ENCODE data around the gene DHODH. TPM values are rescaled to one million over a fixed set of nuclear protein-coding genes. Genes with fewer than 3 reads are reported as not detected.

DHODH gene
- total RNA-seq, 3 donors from 2014 or later: 5.9 to 8.3 (median 7.4) TPM

DNA sequence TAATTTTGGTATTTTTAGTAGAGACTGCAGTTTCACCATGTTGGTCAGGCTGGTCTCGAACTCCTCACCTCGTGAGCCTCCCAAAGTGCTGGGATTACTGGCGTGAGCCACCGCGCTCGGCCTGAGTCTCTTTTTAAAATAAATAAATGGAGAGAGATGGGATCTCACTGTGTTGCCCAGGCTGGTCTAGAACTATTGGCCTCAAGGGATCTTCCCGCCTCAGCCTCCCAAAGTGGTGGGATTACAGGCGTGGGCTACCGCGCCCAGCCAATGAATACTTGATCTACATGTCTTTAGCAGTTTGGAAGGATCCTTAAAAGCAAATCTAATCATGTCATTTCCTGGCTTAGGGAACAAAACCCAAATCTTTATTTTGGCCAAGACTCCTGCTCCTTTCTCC, 1.2 kb downstream of the DHODH start:
- intact Hi-C loops (cut with DNase I, micrococcal nuclease): no loop called here
- ATAC-seq (no peak), DNase-seq (no peak)
- H3K36me3 ChIP-seq (ENCODE audit: low read depth): peaks cover 5% of the 10 kb centered on the region
- no peak overlapping the region for H3K4me3 ChIP-seq
- TF ChIP-seq, protein P1, sequence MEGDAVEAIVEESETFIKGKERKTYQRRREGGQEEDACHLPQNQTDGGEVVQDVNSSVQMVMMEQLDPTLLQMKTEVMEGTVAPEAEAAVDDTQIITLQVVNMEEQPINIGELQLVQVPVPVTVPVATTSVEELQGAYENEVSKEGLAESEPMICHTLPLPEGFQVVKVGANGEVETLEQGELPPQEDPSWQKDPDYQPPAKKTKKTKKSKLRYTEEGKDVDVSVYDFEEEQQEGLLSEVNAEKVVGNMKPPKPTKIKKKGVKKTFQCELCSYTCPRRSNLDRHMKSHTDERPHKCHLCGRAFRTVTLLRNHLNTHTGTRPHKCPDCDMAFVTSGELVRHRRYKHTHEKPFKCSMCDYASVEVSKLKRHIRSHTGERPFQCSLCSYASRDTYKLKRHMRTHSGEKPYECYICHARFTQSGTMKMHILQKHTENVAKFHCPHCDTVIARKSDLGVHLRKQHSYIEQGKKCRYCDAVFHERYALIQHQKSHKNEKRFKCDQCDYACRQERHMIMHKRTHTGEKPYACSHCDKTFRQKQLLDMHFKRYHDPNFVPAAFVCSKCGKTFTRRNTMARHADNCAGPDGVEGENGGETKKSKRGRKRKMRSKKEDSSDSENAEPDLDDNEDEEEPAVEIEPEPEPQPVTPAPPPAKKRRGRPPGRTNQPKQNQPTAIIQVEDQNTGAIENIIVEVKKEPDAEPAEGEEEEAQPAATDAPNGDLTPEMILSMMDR (IDR thresholded peaks at IDR 0.05): no peak
- peaks cover 5% of the 10 kb centered on the region for H3K4me1 ChIP-seq (ENCODE audit: low read depth)
- H3K9me3 ChIP-seq: no peaks in the 10 kb centered on the region

DNA sequence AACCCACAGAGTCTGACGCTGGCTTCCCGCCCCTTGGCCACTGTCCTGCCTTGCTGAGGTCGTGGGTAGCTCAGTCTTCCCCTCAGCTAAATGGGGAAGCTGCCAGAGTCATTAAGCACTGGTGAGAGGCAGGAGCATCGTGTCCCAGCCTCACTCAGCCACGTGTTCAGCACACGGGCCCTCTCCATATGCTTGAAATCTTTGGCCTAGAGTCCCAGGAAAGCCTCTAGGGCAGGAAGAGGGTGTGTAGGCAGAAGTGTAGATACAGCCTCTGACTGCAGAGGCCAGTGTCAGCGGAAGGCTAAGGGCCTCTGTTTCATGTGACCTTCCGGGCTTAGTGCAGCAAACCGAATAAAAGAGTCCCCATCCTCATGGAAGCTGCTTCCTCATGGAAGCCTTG, 4.1 kb downstream of the DHODH start:
- TF ChIP-seq, protein P1 (IDR thresholded peaks at IDR 0.05): no peak

DNA sequence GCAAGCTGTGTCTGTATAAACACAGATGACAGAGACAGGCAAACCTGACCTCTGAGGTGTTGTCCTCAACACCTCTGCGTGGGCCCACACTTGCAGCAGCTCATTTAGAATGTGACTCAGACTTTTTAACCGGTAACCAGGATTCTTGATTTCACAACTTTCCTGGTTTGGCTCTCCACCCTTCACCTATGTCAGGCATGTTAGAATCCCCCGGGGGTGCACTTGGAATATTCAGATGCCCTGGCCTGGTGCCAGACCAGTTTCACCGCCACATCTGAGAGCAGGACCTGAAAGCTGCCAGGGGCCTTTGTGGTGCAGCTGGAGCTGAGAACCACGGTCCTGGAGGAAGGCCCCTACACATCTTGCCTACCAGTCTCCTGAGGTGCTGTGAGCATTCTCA, 4.8 kb downstream of the DHODH start:
- H3K4me1 ChIP-seq (ENCODE audit: low read depth): peaks cover 1% of the 10 kb centered on the region
- intact Hi-C loops (cut with DNase I, micrococcal nuclease): no loop called here
- DNase-seq (no peak), ATAC-seq (no peak)
- TF ChIP-seq, protein P1 (IDR thresholded peaks at IDR 0.05): no peak
- no peaks in the 10 kb centered on the region for H3K9me3 ChIP-seq
- H3K4me3 ChIP-seq: no peak overlapping the region
- H3K36me3 ChIP-seq (ENCODE audit: low read depth): peaks cover 2% of the 10 kb centered on the region

More for the DNA sequence above, 4.1 kb downstream of the DHODH start:
- Histone ChIP-seq H3K4me3 (no peak overlapping the region), H3K4me1 (ENCODE audit: low read depth) (peaks cover 5% of the 10 kb centered on the region), H3K36me3 (ENCODE audit: low read depth) (peaks cover 5% of the 10 kb centered on the region), H3K9me3 (no peaks in the 10 kb centered on the region)
- DNase-seq (no peak), ATAC-seq (no peak)
- intact Hi-C loops (cut with DNase I, micrococcal nuclease): no loop called here

DNA sequence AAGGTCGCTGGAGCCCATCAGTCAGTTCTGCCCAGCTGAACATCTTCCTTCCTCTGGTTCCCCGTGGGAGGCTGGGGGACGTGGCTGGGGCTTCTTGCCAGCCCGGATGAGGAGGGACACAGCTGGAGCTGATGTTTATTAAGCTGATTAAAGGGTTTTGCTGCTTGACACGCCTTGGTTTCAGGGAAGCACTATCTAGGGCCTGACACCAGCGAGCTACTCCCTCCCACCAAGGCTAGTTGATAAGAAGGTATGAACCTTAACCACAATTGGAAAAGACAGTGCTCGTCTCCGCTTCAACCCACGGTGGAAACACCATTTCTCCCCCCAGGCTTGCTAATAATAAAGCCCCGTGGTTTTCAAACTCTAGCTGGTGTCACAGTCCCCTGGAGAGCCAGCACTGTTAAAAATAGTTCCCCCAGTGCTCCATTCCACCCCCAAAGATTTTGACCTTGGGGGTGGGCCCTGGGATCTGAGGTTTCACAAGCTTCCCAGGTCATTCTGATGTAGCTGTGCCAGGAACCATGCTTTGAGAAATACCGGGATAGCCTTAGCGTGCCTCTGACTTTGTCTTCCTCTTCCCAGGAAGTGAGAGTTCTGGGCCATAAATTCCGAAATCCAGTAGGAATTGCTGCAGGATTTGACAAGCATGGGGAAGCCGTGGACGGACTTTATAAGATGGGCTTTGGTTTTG, 5.5 kb downstream of the DHODH start:
- Histone ChIP-seq H3K4me1 (ENCODE audit: low read depth) (no peaks in the 10 kb centered on the region), H3K36me3 (ENCODE audit: low read depth) (no peaks in the 10 kb centered on the region), H3K4me3 (no peak overlapping the region), H3K9me3 (no peaks in the 10 kb centered on the region)
- ATAC-seq (peak; percentile 11), DNase-seq (no peak)
- intact Hi-C loops (cut with DNase I, micrococcal nuclease): no loop called here
- TF ChIP-seq, protein P1 (IDR thresholded peaks at IDR 0.05): no peak

GRCh38 chr16:72014675-72015074, 6.1 kb downstream of the DHODH start:
- TF ChIP-seq, protein P1 (IDR thresholded peaks at IDR 0.05): no peak
- intact Hi-C loops (cut with DNase I, micrococcal nuclease): no loop called here
- Histone ChIP-seq H3K4me1 (ENCODE audit: low read depth) (no peaks in the 10 kb centered on the region), H3K4me3 (no peak overlapping the region), H3K36me3 (ENCODE audit: low read depth) (no peaks in the 10 kb centered on the region), H3K9me3 (no peaks in the 10 kb centered on the region)
- no peak for ATAC-seq
- no peak for DNase-seq

All from mucosa of descending colon (tissue), 3 donors.